ENCODE measurements around the gene RBM19.
"Not testable (repeated sequence)": the region's sequence is repeated elsewhere in the genome, so short reads cannot be mapped to it uniquely, and the experiment has no call there.

Gene RBM19

GRCh38 chr12:113826805-113827538 lies 139.2 kb downstream of the RBM19 start:
- DNase-seq, result no peak

DNA sequence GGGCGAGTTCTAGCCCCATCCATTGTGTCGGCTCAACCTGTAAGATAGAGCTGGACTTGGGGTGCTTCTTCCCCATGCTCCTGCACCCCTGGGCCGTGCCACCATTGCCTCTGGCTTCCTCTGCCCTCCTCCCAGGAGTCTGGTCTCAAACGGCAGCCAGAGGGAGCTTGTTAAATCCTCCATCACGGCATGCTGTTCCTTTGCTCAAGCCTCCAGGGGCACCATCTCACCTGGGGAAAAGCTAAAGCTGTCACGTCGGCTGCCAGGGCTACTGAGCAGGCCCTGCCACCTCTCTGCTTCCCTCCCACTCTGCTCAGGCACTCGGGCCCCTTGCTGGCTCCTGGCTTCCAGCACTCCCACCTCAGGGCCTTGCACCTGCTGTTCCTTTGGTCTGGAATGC lies 140.4 kb downstream of the RBM19 start:
- no peak for DNase-seq

GRCh38 chr12:113823816-113824215 lies 142.3 kb downstream of the RBM19 start:
- no peak for DNase-seq

GRCh38 chr12:113823016-113823415 lies 143.1 kb downstream of the RBM19 start:
- DNase-seq, result no peak

GRCh38 chr12:113820842-113821241 lies 145.3 kb downstream of the RBM19 start:
- DNase-seq, result no peak

GRCh38 chr12:113820309-113820708 lies 145.8 kb downstream of the RBM19 start:
- DNase-seq, result no peak

GRCh38 chr12:113819495-113819894 lies 146.6 kb downstream of the RBM19 start:
- no peak for DNase-seq

DNA sequence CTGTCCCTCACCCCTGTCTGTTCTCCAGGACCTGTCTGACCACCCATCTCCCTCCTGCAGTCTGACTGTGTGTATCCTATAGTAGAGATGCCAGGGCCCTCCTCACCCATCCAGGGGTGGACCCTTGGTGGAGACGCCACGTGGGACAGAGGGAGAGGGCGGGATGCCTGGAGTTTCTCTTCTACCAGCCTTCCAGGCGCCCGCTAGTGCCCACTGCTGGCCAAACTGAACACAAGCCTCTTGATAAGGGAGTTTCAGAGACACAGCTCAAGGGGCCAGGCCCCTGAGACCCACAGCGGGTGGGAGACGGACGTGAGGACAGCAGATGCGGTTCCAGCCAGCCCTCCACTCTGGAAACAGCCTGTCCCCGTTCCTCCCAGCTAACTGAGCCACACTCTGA lies 147.3 kb downstream of the RBM19 start:
- DNase-seq, result peak; percentile 1

GRCh38 chr12:113818283-113818682 lies 147.8 kb downstream of the RBM19 start:
- DNase-seq, result no peak

DNA sequence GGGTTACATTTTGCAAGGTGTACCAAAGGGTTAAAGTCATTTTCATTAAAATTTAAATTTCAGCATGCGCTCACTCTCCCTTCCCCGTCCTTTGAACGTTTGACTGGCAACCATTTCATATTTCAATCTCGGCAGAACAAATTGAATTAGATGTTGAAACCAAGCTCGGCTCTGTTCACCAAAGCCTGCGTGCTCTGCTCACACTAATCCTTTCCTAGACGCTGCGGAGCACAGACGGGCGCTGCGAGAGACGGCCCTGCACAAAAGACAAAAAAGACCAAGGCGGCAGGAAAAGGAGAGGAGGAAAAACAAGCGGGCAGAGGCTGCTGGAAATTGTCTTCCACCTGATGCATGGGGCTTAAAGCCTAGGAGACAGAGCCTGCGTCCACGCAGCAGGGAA lies 149.3 kb downstream of the RBM19 start:
- no peak for DNase-seq

- DNase-seq, result peak; percentile 4
Measured at GRCh38 chr12:113815031-113815430, 151.1 kb downstream of the RBM19 start.

DNA sequence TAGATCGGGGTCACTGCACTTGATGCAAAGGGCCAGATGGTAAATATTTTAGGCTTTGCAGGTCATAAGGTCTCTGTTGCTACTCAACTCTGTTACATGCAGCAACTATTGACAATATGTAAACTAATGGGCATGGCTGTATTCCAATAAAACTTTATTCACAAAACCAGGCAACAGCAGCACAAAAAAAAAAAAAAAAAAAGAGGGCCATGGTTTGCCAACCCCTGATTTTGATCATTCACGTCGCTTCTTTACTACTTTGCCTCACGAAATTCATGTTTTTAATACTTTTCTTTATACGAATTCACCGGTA lies 152.9 kb downstream of the RBM19 start:
- DNase-seq, result no peak

DNA sequence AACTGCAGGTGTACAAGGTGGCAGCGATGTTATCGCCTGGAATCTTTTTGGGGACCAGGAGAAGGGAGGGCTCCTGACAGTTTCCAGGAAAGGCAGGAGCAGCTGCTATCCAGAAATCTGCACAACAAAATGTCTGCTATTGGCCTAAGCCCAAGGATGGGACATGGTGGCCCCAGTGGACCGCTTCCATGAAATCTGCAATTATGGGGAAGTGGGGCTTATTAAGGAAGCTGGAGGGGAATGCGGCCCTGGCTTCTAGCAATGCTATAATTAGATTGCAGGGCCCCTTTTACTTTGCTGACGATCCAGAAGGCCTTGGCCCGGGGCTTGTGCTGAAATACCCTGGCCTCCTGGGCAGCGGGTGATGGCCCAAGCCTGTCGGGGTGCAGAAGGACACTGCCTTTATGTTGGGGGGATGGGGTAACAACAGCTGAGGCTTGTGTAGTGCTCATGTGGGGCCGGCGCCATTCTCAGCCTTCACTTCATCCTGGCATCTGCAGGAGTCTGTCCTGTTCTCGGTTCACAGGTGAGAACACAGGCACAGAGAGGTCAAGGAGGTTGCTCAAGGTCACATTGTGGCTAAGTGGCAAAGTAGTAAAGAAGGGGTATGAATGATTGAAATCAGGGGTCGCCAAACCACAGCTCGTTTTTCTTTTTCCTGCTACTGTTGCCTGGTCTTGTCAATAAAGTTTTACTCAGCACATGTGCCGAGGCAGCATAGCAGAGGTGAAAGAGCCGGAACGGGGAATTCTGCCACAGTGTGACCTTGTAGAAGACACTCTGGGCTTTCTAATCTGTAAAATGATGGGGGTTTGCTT lies 153.5 kb downstream of the RBM19 start:
- DNase-seq, result no peak

GRCh38 chr12:113809462-113810220 lies 156.5 kb downstream of the RBM19 start:
- DNase-seq, result not testable (repeated sequence)

DNA sequence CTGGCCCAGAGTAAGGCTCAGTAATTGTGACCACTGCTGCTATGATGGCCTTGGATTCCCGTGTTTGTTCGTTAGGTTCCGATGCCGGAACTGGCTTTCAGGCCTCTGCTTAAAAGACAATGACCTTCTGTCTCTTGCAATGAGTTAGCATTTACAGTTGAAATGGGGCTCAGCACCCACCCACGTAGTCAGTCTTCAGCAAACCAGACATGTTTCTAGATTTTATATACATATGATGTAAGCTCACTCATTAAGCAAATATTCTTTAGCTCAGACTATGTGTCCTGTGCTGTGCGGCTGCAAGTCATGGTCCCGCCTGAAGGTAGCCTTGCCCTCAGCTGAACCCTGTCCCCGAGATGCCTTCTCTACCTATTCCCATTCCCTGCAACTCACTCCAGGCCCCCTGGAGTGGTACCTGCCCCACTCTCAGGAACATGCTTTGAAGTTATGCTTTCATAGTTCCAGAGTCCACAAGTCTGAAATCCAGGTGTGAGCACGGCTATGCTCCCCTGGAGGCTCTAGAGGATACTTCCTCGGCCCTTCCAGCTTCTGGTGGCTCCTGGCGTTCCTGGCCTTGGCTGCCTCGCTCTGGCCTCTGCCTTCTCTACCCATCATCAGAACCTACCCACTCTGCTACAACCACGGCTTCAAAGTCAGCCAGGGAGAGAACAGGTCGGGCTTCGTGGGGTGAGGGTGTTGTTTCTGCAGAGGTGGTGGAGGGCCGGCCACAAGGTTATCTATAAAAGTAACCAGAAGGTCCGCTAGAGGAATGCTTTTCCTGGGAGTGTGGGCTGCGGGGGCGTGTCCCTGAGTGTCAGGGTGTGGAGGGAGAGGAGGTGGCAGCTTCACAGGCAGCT lies 157.8 kb downstream of the RBM19 start:
- no peak for DNase-seq

DNA sequence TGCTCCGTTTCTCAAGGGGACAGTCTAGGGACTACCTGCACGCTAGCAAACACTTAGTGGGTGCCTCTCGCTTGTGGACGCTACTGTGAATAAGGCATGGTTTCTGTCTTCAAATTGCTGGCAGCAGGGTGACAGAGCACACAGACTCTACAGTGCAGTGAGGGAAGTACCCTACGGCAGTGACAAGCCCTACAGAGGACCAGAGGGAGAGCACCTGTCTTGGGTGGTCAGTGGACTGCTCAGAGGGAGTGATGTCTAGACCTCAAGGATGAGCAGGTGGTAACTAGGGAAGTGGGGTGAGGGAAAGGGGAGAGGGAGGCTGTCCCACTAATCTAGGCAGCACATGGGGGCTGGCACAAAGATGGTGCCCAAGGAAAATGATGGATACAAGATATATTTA lies 160.5 kb downstream of the RBM19 start:
- DNase-seq, result no peak

GRCh38 chr12:113804961-113805600 lies 161.0 kb downstream of the RBM19 start:
- DNase-seq, result no peak

DNA sequence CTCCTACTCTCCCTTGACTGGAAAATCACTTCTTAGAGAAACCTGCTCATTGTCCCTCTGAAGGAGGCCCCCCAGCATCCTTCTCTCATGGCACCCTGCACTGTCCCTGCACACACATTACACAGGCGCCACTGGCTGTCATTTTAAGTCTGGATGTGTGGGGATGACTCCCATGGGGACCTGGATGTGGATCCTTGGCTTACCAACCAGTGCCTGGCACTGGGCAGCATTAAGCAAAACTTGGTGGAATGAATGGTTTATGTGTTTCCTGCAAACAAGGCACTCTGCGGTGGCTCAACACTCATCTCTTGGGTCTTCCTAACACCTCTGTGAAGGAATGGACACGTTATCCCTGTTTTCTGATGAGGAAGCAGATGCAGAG lies 162.4 kb downstream of the RBM19 start:
- no peak for DNase-seq

DNA sequence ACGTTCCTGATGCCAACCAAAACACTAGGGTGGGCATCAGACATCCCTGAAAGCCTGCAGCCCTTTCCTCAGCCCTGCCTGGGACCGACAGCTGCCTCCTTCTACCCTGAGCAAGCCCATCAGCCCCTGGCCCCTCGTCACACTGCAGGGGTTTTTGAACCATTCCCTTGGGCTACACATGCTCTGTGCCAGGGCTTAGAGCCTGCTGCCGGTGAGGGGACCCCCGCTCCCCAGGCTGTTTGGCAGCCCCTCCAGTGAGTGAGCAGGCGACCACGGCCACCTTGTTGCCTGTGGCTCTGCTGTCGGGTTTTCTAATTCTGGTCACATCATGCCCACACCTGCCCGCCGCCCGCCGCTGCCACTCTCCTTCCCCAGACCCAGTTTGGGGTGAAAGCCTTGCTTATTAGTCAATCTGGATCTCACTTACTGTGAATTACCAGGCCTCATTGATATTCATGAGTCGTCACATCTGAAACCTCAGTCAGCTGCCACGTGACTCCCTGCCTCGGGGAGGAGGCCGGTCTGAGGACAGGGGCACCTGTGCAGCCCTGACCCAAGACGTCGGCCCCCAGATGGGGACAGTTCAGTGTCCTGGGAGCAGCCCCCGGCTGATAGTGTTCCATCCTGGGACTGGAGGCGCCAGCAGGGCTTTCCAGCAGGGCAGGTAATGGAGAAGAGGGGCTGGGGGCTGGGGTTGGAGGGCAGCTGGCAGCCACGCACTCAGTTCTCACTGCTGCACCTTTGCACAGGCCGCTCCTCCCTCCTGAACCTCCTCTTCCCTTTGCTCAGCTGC lies 163.0 kb downstream of the RBM19 start:
- DNase-seq, result no peak

GRCh38 chr12:113802000-113802749 lies 163.9 kb downstream of the RBM19 start:
- no peak for DNase-seq

- no peak for DNase-seq
Measured at GRCh38 chr12:113800201-113800600, 165.9 kb downstream of the RBM19 start.
